Keratinocyte (primary cell): ENCODE results near the gene MRPL33. TPM values are rescaled to one million over a fixed set of nuclear protein-coding genes. Genes with fewer than 3 reads are reported as not detected.
A peak's percentile ranks its signal among the peaks of the same experiment; 100 is the strongest.

Experiments
- DNase-seq: peaks from one replicate; pipeline ENCODE4 v3.0.0-alpha.2; 2011; ENCODE audit warnings: low read depth, missing footprints, low spot score
- FAIRE-seq: peaks from 2 replicates; lab custom pipeline; 2011; peaks lifted over from hg19 to GRCh38; lab: Jason Lieb, UNC
- H2AFZ ChIP-seq: 2 replicates; pipeline ENCODE4 v1.6.0; 2012; ENCODE audit warnings: low read length, control low read depth, inconsistent platforms; ENCODE audit not compliant: control insufficient read depth
- H3K27ac ChIP-seq: 2 replicates; pipeline ENCODE4 v1.5.1; 2011; ENCODE audit warnings: low read length; ENCODE audit not compliant: control insufficient read depth, insufficient read depth
- H3K27me3 ChIP-seq: 3 replicates; pipeline ENCODE4 v1.6.0; 2011; ENCODE audit warnings: low read length; ENCODE audit not compliant: control insufficient read depth, insufficient read depth; ENCODE audit errors: extremely low read depth
- H3K36me3 ChIP-seq, 2 experiments: 2 replicates in 1 of 2; 3 replicates in 1 of 2; pipeline ENCODE4 v1.5.1; 2011; ENCODE audit warnings: low read length in 2 of 2, mild to moderate bottlenecking in 1 of 2; ENCODE audit not compliant: control insufficient read depth in 2 of 2, insufficient read depth in 2 of 2; ENCODE audit errors: extremely low read depth in 1 of 2
- H3K4me1 ChIP-seq: 3 replicates; pipeline ENCODE4 v1.5.1; 2011; ENCODE audit warnings: low read length; ENCODE audit not compliant: control insufficient read depth, insufficient read depth; ENCODE audit errors: extremely low read depth
- H3K4me2 ChIP-seq: 3 replicates; pipeline ENCODE4 v1.6.0; 2011; ENCODE audit warnings: low read depth, low read length; ENCODE audit not compliant: control insufficient read depth, insufficient read depth; ENCODE audit errors: extremely low read depth
- H3K4me3 ChIP-seq, 3 experiments: fragments of 200-600 bp in 1 of 3; sonication (generic) in 1 of 3; 2 replicates in 2 of 3; 3 replicates in 1 of 3; pipeline ENCODE4 v1.5.1; 2011 to 2016; ENCODE audit warnings: low read length in 3 of 3, mild to moderate bottlenecking in 3 of 3, control low read depth in 2 of 3, inconsistent platforms in 1 of 3, low read depth in 1 of 3, mixed read lengths in 1 of 3, mixed run types in 1 of 3, moderate library complexity in 1 of 3; ENCODE audit not compliant: control insufficient read depth in 2 of 3, insufficient read depth in 2 of 3; ENCODE audit errors: extremely low read depth in 1 of 3
- H3K79me2 ChIP-seq: 2 replicates; pipeline ENCODE4 v1.6.0; 2012; ENCODE audit warnings: low read length; ENCODE audit not compliant: control insufficient read depth, insufficient read depth
- H3K9ac ChIP-seq: 3 replicates; pipeline ENCODE4 v1.6.0; 2011; ENCODE audit warnings: low read length; ENCODE audit not compliant: control insufficient read depth, insufficient read depth; ENCODE audit errors: extremely low read depth
- H3K9me1 ChIP-seq: 3 replicates; pipeline ENCODE4 v1.6.0; 2011; ENCODE audit warnings: low read length; ENCODE audit not compliant: control insufficient read depth, insufficient read depth; ENCODE audit errors: extremely low read depth
- H3K9me3 ChIP-seq: 2 replicates; pipeline ENCODE4 v1.5.1; 2012; ENCODE audit warnings: low read depth, low read length; ENCODE audit not compliant: control insufficient read depth
- H4K20me1 ChIP-seq: 3 replicates; pipeline ENCODE4 v1.6.0; 2011; ENCODE audit warnings: low read length; ENCODE audit not compliant: control insufficient read depth, insufficient read depth; ENCODE audit errors: extremely low read depth
- EZH2 ChIP-seq: IDR thresholded peaks from one replicate; pipeline ENCODE4 v1.6.1; 2012; ENCODE audit warnings: inconsistent platforms, mild to moderate bottlenecking, low read length, moderate library complexity
- dilution Hi-C: fragments of 300-500 bp; cut with MboI; formaldehyde crosslinking; loops from one replicate; pipeline ENCODE4 v1.7.0; 2020; ENCODE audit warnings: low sequenced_read_pairs; ENCODE audit not compliant: extremely low pct_ligation_motif_present
- polyA plus RNA-seq, 5 experiments: library from polyadenylated mRNA; depleted of rRNA in 3 of 5; stranded (reverse) in 3 of 5; stranded (forward) in 1 of 5; unstranded in 1 of 5; fragments of >200 nt; gene quantifications; 1 replicate in 1 of 5; 2 replicates in 3 of 5; 3 replicates in 1 of 5; pipeline versions ENCODE4 v1.2.1 to v1.2.3, GENCODE V29; 2011 to 2012; ENCODE audit warnings: missing spikeins in 2 of 5, low read depth in 1 of 5, low replicate concordance in 1 of 5
- TF ChIP-seq, protein P1 (sequence below), 3 experiments: IDR thresholded peaks in 1 of 3; conservative IDR thresholded peaks in 1 of 3; optimal IDR thresholded peaks in 1 of 3; 2 replicates in 2 of 3; 3 replicates in 1 of 3; pipeline versions ENCODE3 to v1.5.1; 2011; ENCODE audit warnings: low read length in 3 of 3, mild to moderate bottlenecking in 3 of 3, moderate library complexity in 2 of 3, control low read depth in 1 of 3, inconsistent platforms in 1 of 3; ENCODE audit not compliant: insufficient read depth in 2 of 3; ENCODE audit errors: extremely low read depth in 1 of 3

The MRPL33 gene
- polyA plus RNA-seq, 1 donor (not counting 4 experiments of a cell fraction or from before 2014, with no cell fraction given), result 110 TPM

- dilution Hi-C loops, result no loop called here
- Histone ChIP-seq H3K36me3 (no peaks in the 10 kb centered on the region), H3K4me2 (no peak overlapping the region), H3K9ac (no peak overlapping the region), H3K4me3 (no peak overlapping the region), H3K9me1 (no peaks in the 10 kb centered on the region), H2AFZ (no peak overlapping the region), H3K4me1 (peaks cover 24% of the 10 kb centered on the region), H3K27ac (no peak overlapping the region), H3K27me3 (no peaks in the 10 kb centered on the region), H3K79me2 (no peaks in the 10 kb centered on the region), H4K20me1 (no peaks in the 10 kb centered on the region), H3K9me3 (no peaks in the 10 kb centered on the region)
- TF ChIP-seq, protein P1, sequence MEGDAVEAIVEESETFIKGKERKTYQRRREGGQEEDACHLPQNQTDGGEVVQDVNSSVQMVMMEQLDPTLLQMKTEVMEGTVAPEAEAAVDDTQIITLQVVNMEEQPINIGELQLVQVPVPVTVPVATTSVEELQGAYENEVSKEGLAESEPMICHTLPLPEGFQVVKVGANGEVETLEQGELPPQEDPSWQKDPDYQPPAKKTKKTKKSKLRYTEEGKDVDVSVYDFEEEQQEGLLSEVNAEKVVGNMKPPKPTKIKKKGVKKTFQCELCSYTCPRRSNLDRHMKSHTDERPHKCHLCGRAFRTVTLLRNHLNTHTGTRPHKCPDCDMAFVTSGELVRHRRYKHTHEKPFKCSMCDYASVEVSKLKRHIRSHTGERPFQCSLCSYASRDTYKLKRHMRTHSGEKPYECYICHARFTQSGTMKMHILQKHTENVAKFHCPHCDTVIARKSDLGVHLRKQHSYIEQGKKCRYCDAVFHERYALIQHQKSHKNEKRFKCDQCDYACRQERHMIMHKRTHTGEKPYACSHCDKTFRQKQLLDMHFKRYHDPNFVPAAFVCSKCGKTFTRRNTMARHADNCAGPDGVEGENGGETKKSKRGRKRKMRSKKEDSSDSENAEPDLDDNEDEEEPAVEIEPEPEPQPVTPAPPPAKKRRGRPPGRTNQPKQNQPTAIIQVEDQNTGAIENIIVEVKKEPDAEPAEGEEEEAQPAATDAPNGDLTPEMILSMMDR (optimal IDR thresholded peaks at IDR 0.05 in 1 of 3, IDR thresholded peaks at IDR 0.05 in 1 of 3, conservative IDR thresholded peaks at IDR 0.05 in 1 of 3; ENCODE audit: extremely low read depth in 1 of 3, insufficient read depth in 2 of 3, low read length in 3 of 3), result no peak
- TF ChIP-seq EZH2, result no peak
- FAIRE-seq (no peak), DNase-seq (no peak)
Measured at GRCh38 chr2:27751377-27751776, 20.1 kb upstream of the MRPL33 start.

- H2AFZ ChIP-seq, result peak overlapping the region; percentile 87
- FAIRE-seq (no peak), DNase-seq (no peak)
- no peaks in the 10 kb centered on the region for H4K20me1 ChIP-seq
- no peaks in the 10 kb centered on the region for H3K36me3 ChIP-seq
- no peaks in the 10 kb centered on the region for H3K9me3 ChIP-seq
- H3K4me2 ChIP-seq, result peak overlapping the region; percentile 82
- dilution Hi-C loops, result no loop called here
- H3K9me1 ChIP-seq, result no peaks in the 10 kb centered on the region
- peak overlapping the region; percentile 26 to 65 (median 43) for H3K4me3 ChIP-seq
- peak overlapping the region; percentile 83 for H3K9ac ChIP-seq
- peaks cover 24% of the 10 kb centered on the region for H3K4me1 ChIP-seq
- H3K79me2 ChIP-seq, result no peaks in the 10 kb centered on the region
- TF ChIP-seq, protein P1 (optimal IDR thresholded peaks at IDR 0.05 in 1 of 3, IDR thresholded peaks at IDR 0.05 in 1 of 3, conservative IDR thresholded peaks at IDR 0.05 in 1 of 3; ENCODE audit: extremely low read depth in 1 of 3, insufficient read depth in 2 of 3, low read length in 3 of 3), result no peak
- TF ChIP-seq EZH2, result no peak
- peak overlapping the region; percentile 78 for H3K27ac ChIP-seq
- no peaks in the 10 kb centered on the region for H3K27me3 ChIP-seq
Measured at GRCh38 chr2:27752551-27753237, 18.8 kb upstream of the MRPL33 start.
